GM12878 (cell line): ENCODE results near the gene PLD3. TPM values are rescaled to one million over a fixed set of nuclear protein-coding genes. Genes with fewer than 3 reads are reported as not detected.

Source experiments
- ATF2 ChIP-seq: IDR thresholded peaks from 2 replicates; pipeline ENCODE4 v1.6.1; 2012; ENCODE audit warnings: low read length, inconsistent platforms
- BACH1 ChIP-seq: fragments of 450-650 bp; IDR thresholded peaks from 2 replicates; pipeline ENCODE4 v1.6.1; 2017; ENCODE audit warnings: mild to moderate bottlenecking, borderline replicate concordance
- CREM ChIP-seq: IDR thresholded peaks from 2 replicates; pipeline ENCODE4 v1.6.1; 2014; ENCODE audit warnings: antibody characterized with exemption, low read depth
- FOXK2 ChIP-seq: fragments of 450-650 bp; IDR thresholded peaks from 2 replicates; pipeline ENCODE4 v1.6.1; 2017; ENCODE audit warnings: mild to moderate bottlenecking, moderate library complexity
- JUNB ChIP-seq: IDR thresholded peaks from 2 replicates; pipeline ENCODE4 v1.6.1; 2016; ENCODE audit warnings: antibody characterized with exemption, mild to moderate bottlenecking
- JUND ChIP-seq: IDR thresholded peaks from 2 replicates; pipeline ENCODE4 v1.6.1; 2012; ENCODE audit warnings: low read depth, mild to moderate bottlenecking, low read length, improper control_type of control experiment, moderate library complexity
- NFYB ChIP-seq: IDR thresholded peaks from 2 replicates; pipeline ENCODE4 v1.6.1; 2011; ENCODE audit warnings: low read depth, mild to moderate bottlenecking, low read length, improper control_type of control experiment, moderate library complexity; ENCODE audit not compliant: insufficient read depth
- POLR2A ChIP-seq: IDR thresholded peaks from 2 replicates; pipeline ENCODE4 v1.6.1; 2011; ENCODE audit warnings: low read depth, mild to moderate bottlenecking, low read length
- RBBP5 ChIP-seq: fragments of 200-600 bp; sonication (generic); conservative IDR thresholded peaks from 2 replicates; pipeline ENCODE4 v1.6.1; 2016
- RUNX3 ChIP-seq: IDR thresholded peaks from 2 replicates; pipeline ENCODE4 v1.6.1; 2012; ENCODE audit warnings: low read length, inconsistent platforms
- SMAD1 ChIP-seq: fragments of 450-650 bp; IDR thresholded peaks from 2 replicates; pipeline ENCODE4 v1.6.1; 2018; ENCODE audit warnings: mild to moderate bottlenecking, low read depth; ENCODE audit not compliant: partially characterized antibody
- SRF ChIP-seq, 2 experiments: IDR thresholded peaks; 2 replicates each; pipeline ENCODE4 v1.6.1; 2011; ENCODE audit warnings: low read depth in 2 of 2, low read length in 2 of 2, mild to moderate bottlenecking in 1 of 2, moderate library complexity in 1 of 2
- polyA plus RNA-seq, 11 experiments: library from polyadenylated mRNA; depleted of rRNA in 4 of 11; unstranded in 6 of 11; stranded (reverse) in 5 of 11; fragments of >200 nt; fragmentation: Nextera tagmentation in 4 of 11; fragmentation: Illumina TruSeq in 1 of 11; extraction: Ambion mirVana in 4 of 11; extraction: Trizol in 1 of 11; gene quantifications; 1 replicate in 1 of 11; 2 replicates in 10 of 11; pipeline versions ENCODE4 v1.2.1 to v1.2.3, GENCODE V29; 2011 to 2016; ENCODE audit warnings: inconsistent platforms in 2 of 11, missing spikeins in 2 of 11, low read depth in 1 of 11
- total RNA-seq, 4 experiments: library from RNA; depleted of rRNA in 3 of 4; stranded (reverse); fragments of >200 nt in 3 of 4; fragmentation: Illumina TruSeq in 1 of 4; extraction: Trizol in 1 of 4; gene quantifications; 2 replicates each; pipeline versions ENCODE4 v1.2.1 to v1.2.3, GENCODE V29; 2013 to 2021
- TF ChIP-seq, protein P1 (sequence below): IDR thresholded peaks from 2 replicates; pipeline ENCODE4 v1.6.1; 2012; ENCODE audit warnings: improper control_type of control experiment, low read depth, low read length; ENCODE audit not compliant: insufficient replicate concordance
- TF ChIP-seq, protein P2 (sequence below): fragments of 450-650 bp; IDR thresholded peaks from 2 replicates; pipeline ENCODE4 v1.6.1; 2017; ENCODE audit warnings: mild to moderate bottlenecking, moderate library complexity
- TF ChIP-seq, protein P3 (sequence below), 3 experiments: IDR thresholded peaks in 2 of 3; conservative IDR thresholded peaks in 1 of 3; 2 replicates each; pipeline ENCODE4 v1.5.1; 2011; ENCODE audit warnings: low read depth in 3 of 3, low read length in 3 of 3, mild to moderate bottlenecking in 3 of 3, control low read depth in 2 of 3, moderate library complexity in 2 of 3, inconsistent platforms in 1 of 3, mixed read lengths in 1 of 3; ENCODE audit not compliant: control insufficient read depth in 2 of 3, insufficient read depth in 1 of 3; ENCODE audit errors: extremely low read depth in 1 of 3

PLD3 gene
- total and polyA plus RNA-seq, 10 of the 15 experiments (the other 5 are each of a cell fraction or from before 2014, with no cell fraction given), result 1.3 to 134 (median 72.7) TPM

GRCh38 chr19:40416918-40417642, 68.6 kb downstream of the PLD3 start (continued):
- TF ChIP-seq, protein P1, sequence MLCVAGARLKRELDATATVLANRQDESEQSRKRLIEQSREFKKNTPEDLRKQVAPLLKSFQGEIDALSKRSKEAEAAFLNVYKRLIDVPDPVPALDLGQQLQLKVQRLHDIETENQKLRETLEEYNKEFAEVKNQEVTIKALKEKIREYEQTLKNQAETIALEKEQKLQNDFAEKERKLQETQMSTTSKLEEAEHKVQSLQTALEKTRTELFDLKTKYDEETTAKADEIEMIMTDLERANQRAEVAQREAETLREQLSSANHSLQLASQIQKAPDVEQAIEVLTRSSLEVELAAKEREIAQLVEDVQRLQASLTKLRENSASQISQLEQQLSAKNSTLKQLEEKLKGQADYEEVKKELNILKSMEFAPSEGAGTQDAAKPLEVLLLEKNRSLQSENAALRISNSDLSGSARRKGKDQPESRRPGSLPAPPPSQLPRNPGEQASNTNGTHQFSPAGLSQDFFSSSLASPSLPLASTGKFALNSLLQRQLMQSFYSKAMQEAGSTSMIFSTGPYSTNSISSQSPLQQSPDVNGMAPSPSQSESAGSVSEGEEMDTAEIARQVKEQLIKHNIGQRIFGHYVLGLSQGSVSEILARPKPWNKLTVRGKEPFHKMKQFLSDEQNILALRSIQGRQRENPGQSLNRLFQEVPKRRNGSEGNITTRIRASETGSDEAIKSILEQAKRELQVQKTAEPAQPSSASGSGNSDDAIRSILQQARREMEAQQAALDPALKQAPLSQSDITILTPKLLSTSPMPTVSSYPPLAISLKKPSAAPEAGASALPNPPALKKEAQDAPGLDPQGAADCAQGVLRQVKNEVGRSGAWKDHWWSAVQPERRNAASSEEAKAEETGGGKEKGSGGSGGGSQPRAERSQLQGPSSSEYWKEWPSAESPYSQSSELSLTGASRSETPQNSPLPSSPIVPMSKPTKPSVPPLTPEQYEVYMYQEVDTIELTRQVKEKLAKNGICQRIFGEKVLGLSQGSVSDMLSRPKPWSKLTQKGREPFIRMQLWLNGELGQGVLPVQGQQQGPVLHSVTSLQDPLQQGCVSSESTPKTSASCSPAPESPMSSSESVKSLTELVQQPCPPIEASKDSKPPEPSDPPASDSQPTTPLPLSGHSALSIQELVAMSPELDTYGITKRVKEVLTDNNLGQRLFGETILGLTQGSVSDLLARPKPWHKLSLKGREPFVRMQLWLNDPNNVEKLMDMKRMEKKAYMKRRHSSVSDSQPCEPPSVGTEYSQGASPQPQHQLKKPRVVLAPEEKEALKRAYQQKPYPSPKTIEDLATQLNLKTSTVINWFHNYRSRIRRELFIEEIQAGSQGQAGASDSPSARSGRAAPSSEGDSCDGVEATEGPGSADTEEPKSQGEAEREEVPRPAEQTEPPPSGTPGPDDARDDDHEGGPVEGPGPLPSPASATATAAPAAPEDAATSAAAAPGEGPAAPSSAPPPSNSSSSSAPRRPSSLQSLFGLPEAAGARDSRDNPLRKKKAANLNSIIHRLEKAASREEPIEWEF, result no peak
- no peak for TF ChIP-seq FOXK2
- peak; percentile 73; the same call in 1 of the 2 replicates for TF ChIP-seq CREM
- TF ChIP-seq, protein P2, sequence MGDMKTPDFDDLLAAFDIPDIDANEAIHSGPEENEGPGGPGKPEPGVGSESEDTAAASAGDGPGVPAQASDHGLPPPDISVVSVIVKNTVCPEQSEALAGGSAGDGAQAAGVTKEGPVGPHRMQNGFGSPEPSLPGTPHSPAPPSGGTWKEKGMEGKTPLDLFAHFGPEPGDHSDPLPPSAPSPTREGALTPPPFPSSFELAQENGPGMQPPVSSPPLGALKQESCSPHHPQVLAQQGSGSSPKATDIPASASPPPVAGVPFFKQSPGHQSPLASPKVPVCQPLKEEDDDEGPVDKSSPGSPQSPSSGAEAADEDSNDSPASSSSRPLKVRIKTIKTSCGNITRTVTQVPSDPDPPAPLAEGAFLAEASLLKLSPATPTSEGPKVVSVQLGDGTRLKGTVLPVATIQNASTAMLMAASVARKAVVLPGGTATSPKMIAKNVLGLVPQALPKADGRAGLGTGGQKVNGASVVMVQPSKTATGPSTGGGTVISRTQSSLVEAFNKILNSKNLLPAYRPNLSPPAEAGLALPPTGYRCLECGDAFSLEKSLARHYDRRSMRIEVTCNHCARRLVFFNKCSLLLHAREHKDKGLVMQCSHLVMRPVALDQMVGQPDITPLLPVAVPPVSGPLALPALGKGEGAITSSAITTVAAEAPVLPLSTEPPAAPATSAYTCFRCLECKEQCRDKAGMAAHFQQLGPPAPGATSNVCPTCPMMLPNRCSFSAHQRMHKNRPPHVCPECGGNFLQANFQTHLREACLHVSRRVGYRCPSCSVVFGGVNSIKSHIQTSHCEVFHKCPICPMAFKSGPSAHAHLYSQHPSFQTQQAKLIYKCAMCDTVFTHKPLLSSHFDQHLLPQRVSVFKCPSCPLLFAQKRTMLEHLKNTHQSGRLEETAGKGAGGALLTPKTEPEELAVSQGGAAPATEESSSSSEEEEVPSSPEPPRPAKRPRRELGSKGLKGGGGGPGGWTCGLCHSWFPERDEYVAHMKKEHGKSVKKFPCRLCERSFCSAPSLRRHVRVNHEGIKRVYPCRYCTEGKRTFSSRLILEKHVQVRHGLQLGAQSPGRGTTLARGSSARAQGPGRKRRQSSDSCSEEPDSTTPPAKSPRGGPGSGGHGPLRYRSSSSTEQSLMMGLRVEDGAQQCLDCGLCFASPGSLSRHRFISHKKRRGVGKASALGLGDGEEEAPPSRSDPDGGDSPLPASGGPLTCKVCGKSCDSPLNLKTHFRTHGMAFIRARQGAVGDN, result no peak
- no peak for TF ChIP-seq RBBP5
- TF ChIP-seq POLR2A, result peak; percentile 41; the same call in 1 of the 2 replicates
- TF ChIP-seq, protein P3, sequence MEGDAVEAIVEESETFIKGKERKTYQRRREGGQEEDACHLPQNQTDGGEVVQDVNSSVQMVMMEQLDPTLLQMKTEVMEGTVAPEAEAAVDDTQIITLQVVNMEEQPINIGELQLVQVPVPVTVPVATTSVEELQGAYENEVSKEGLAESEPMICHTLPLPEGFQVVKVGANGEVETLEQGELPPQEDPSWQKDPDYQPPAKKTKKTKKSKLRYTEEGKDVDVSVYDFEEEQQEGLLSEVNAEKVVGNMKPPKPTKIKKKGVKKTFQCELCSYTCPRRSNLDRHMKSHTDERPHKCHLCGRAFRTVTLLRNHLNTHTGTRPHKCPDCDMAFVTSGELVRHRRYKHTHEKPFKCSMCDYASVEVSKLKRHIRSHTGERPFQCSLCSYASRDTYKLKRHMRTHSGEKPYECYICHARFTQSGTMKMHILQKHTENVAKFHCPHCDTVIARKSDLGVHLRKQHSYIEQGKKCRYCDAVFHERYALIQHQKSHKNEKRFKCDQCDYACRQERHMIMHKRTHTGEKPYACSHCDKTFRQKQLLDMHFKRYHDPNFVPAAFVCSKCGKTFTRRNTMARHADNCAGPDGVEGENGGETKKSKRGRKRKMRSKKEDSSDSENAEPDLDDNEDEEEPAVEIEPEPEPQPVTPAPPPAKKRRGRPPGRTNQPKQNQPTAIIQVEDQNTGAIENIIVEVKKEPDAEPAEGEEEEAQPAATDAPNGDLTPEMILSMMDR (IDR thresholded peaks at IDR 0.05 in 2 of 3, conservative IDR thresholded peaks at IDR 0.05 in 1 of 3; ENCODE audit: control insufficient read depth in 2 of 3, extremely low read depth in 1 of 3, insufficient read depth in 1 of 3, low read depth in 3 of 3, low read length in 3 of 3), result no peak
- TF ChIP-seq SMAD1, result no peak
- peak; percentile 96 for TF ChIP-seq RUNX3
- TF ChIP-seq NFYB, result no peak
- no peak for TF ChIP-seq BACH1
- peak; percentile 74; the same call in 1 of the 2 replicates for TF ChIP-seq JUNB
- TF ChIP-seq JUND, result no peak
- no peak for TF ChIP-seq SRF (IDR thresholded peaks at IDR 0.05; ENCODE audit: low read depth in 2 of 2, low read length in 2 of 2)
- no peak; the same call in 1 of the 2 replicates for TF ChIP-seq ATF2
